H1 (cell line): ENCODE data around the gene ASTN2.
"Not testable (repeated sequence)": the region's sequence is repeated elsewhere in the genome, so short reads cannot be mapped to it uniquely, and the experiment has no call there.

Experiments used
- CTCF ChIP-seq, 3 experiments: IDR thresholded peaks; 1 replicate in 2 of 3; 2 replicates in 1 of 3; pipeline versions ENCODE4 v1.5.1 to v1.6.1; 2011; ENCODE audit warnings: low read length in 3 of 3, mild to moderate bottlenecking in 3 of 3, inconsistent platforms in 2 of 3, low read depth in 1 of 3, moderate library complexity in 1 of 3; ENCODE audit not compliant: insufficient read depth in 1 of 3; ENCODE audit errors: control extremely low read depth in 1 of 3
- RNF2 ChIP-seq: fragments of 200-900, 300-1000 bp; sonication (generic); IDR thresholded peaks from 2 replicates; pipeline ENCODE4 v1.7.1; 2016; ENCODE audit warnings: borderline replicate concordance, low read depth, mild to moderate bottlenecking, antibody characterized with exemption, low read length; ENCODE audit not compliant: poor library complexity, severe bottlenecking; ENCODE audit errors: missing control alignments
- TCF12 ChIP-seq: IDR thresholded peaks from 2 replicates; pipeline ENCODE4 v1.6.1; 2011; ENCODE audit warnings: low read depth, mild to moderate bottlenecking, low read length

- not testable (repeated sequence) for TF ChIP-seq CTCF (IDR thresholded peaks at IDR 0.05; ENCODE audit: control extremely low read depth in 1 of 3, insufficient read depth in 1 of 3, low read depth in 1 of 3, low read length in 3 of 3); TCF12; RNF2
Measured at GRCh38 chr9:116838468-116838867, 576.4 kb downstream of the ASTN2 start.
